ENCODE results near the gene RLN2. TPM values are rescaled to one million over a fixed set of nuclear protein-coding genes. Genes with fewer than 3 reads are reported as not detected.
A peak's percentile ranks its signal among the peaks of the same experiment; 100 is the strongest.
"Not testable (repeated sequence)": the region's sequence is repeated elsewhere in the genome, so short reads cannot be mapped to it uniquely, and the experiment has no call there.

The RLN2 gene
- total RNA-seq, 5 donors from 2014 or later (not counting 1 experiment from before 2014, with no cell fraction given), result 0.86 to 4.6 (median 4.5) TPM

DNA sequence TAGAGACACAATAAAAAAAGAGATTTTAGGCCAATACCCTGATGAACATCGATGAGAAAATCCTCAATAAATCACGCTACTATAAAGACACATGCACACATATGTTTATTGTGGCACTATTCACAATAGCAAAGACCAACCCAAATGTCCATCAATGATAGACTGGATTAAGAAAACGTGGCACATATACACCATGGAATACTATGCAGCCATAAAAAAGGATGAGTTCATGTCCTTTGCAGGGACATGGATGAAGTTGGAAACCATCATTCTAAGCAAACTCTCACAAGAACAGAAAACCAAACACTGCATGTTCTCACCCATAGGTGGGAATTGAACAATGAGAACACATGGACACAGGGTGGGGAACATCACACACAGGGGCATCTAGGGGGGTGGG, 26.8 kb upstream of the RLN2 start:
- H3K27me3 Mint-ChIP-seq; H3K27ac Mint-ChIP-seq; H3K4me3 Mint-ChIP-seq; H3K4me3 ChIP-seq (ENCODE audit: control insufficient read depth in 1 of 2, extremely low read depth in 1 of 2, low read length in 1 of 2); ATAC-seq (replicated peaks in 1 of 4); H3K27me3 ChIP-seq (replicated peaks in 1 of 2; ENCODE audit: control insufficient read depth in 2 of 2, extremely low read depth in 1 of 2, insufficient read depth in 2 of 2, low read length in 1 of 2); DNase-seq; H3K36me3 ChIP-seq (ENCODE audit: control insufficient read depth in 2 of 2, extremely low read depth in 1 of 2, insufficient read depth in 1 of 2, low read length in 1 of 2); H3K9me3 ChIP-seq; H3K9me3 Mint-ChIP-seq; H3K27ac ChIP-seq (ENCODE audit: low read length): not testable (repeated sequence)
- peaks cover 16 to 20% of the 10 kb centered on the region in 2 experiments for H3K4me1 ChIP-seq (ENCODE audit: control insufficient read depth in 1 of 2, extremely low read depth in 1 of 2, insufficient read depth in 2 of 2, low read length in 2 of 2)
- 100% methylated on average over 2 of the region's 3 CpGs for WGBS (ENCODE audit: insufficient coverage)
- Mint-ChIP-seq H3K4me1 (peaks cover 53 to 66% (median 58%) of the 10 kb centered on the region in 3 donors), H3K36me3 (peaks cover 67% of the 10 kb centered on the region)
- CTCF ChIA-PET, result interaction anchor here in 1 of 2 donors (0.6 kb wide), 1 partner anchor 1843 kb away, joined by 3 read pairs; no protein-coding TSS in a partner anchor
- POLR2A ChIA-PET, result interaction anchor here (0.6 to 0.7 kb wide), 2 partner anchors 12 to 17 kb away, joined by 3 to 7 read pairs; no protein-coding TSS in a partner anchor

GRCh38 chr9:5326893-5327548, 22.5 kb upstream of the RLN2 start:
- no peaks in the 10 kb centered on the region for H3K27me3 Mint-ChIP-seq
- H3K4me3 ChIP-seq (ENCODE audit: control insufficient read depth in 1 of 2, extremely low read depth in 1 of 2, low read length in 1 of 2), result peak overlapping the region in 1 of 2 donors; percentile 3
- ChIA-PET CTCF (interaction anchor here (0.7 to 1.5 kb wide), 6 partner anchors 9 to 676 kb away, joined by 3 to 6 read pairs (median 3); no protein-coding TSS in a partner anchor), POLR2A (interaction anchor here in 1 of 2 donors (0.8 to 0.9 kb wide), 2 partner anchors 10 to 141 kb away, joined by 3 read pairs; no protein-coding TSS in a partner anchor)
- DNase-seq (peak in 33 of 35 experiments; percentile 3 to 82 (median 51)), ATAC-seq (replicated peaks in 1 of 4) (peak; percentile 83 to 94 (median 86))
- no peaks in the 10 kb centered on the region for H3K36me3 ChIP-seq (ENCODE audit: control insufficient read depth in 2 of 2, extremely low read depth in 1 of 2, insufficient read depth in 1 of 2, low read length in 1 of 2)
- peak overlapping the region; percentile 58 to 73 for H3K27ac Mint-ChIP-seq
- H3K4me1 Mint-ChIP-seq, result peaks cover 34 to 54% (median 44%) of the 10 kb centered on the region in 3 donors
- peaks cover 16 to 18% of the 10 kb centered on the region in 2 experiments for H3K4me1 ChIP-seq (ENCODE audit: control insufficient read depth in 1 of 2, extremely low read depth in 1 of 2, insufficient read depth in 2 of 2, low read length in 2 of 2)
- H3K4me3 Mint-ChIP-seq, result peak overlapping the region in 1 of 3 donors; percentile 69
- WGBS (ENCODE audit: insufficient coverage), result 64% methylated on average over 9 of the region's 10 CpGs
- H3K9me3 ChIP-seq, result no peaks in the 10 kb centered on the region
- H3K9me3 Mint-ChIP-seq, result peaks cover 0 to 6% (median 0%) of the 10 kb centered on the region in 3 donors
- no peaks in the 10 kb centered on the region for H3K27me3 ChIP-seq (replicated peaks in 1 of 2; ENCODE audit: control insufficient read depth in 2 of 2, extremely low read depth in 1 of 2, insufficient read depth in 2 of 2, low read length in 1 of 2)
- H3K36me3 Mint-ChIP-seq, result peaks cover 49% of the 10 kb centered on the region
- H3K27ac ChIP-seq (ENCODE audit: low read length), result peak overlapping the region; percentile 60

DNA sequence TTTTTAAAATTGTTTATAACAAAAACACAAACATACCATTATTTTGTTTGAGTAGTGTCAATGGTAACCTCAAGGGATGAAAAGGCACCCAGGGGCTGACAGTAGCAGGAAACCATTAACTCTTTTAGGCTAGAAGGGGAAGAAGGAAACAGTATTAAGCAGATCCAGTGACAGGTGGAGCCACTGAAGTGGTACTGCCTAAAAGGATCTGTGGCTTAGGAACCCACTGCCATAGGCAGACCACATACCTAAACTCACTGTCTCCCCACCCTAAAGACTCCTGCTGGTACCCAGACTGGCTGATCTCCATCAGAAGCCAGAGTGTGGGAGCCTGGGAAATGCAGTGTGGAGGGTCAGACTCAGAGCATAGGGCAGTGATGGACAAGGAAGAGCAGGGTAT, 21.7 kb upstream of the RLN2 start:
- no peaks in the 10 kb centered on the region for H3K27me3 ChIP-seq (replicated peaks in 1 of 2; ENCODE audit: control insufficient read depth in 2 of 2, extremely low read depth in 1 of 2, insufficient read depth in 2 of 2, low read length in 1 of 2)
- ATAC-seq (replicated peaks in 1 of 4) (no peak), DNase-seq (no peak)
- Mint-ChIP-seq H3K27me3 (no peaks in the 10 kb centered on the region), H3K4me3 (peak overlapping the region in 1 of 3 donors; percentile 69), H3K36me3 (peaks cover 42% of the 10 kb centered on the region), H3K27ac (peak overlapping the region; percentile 39 to 71), H3K9me3 (peaks cover 0 to 6% (median 0%) of the 10 kb centered on the region in 3 donors), H3K4me1 (peaks cover 39 to 62% (median 51%) of the 10 kb centered on the region in 3 donors)
- POLR2A ChIA-PET, result no interaction called here
- no peaks in the 10 kb centered on the region for H3K36me3 ChIP-seq (ENCODE audit: control insufficient read depth in 2 of 2, extremely low read depth in 1 of 2, insufficient read depth in 1 of 2, low read length in 1 of 2)
- peaks cover 16 to 18% of the 10 kb centered on the region in 2 experiments for H3K4me1 ChIP-seq (ENCODE audit: control insufficient read depth in 1 of 2, extremely low read depth in 1 of 2, insufficient read depth in 2 of 2, low read length in 2 of 2)
- H3K27ac ChIP-seq (ENCODE audit: low read length), result no peak overlapping the region
- CTCF ChIA-PET, result interaction anchor here in 1 of 2 donors (1.1 to 1.5 kb wide), 3 partner anchors 51 to 140 kb away, joined by 3 to 6 read pairs (median 3); no protein-coding TSS in a partner anchor
- no peaks in the 10 kb centered on the region for H3K9me3 ChIP-seq
- no peak overlapping the region for H3K4me3 ChIP-seq (ENCODE audit: control insufficient read depth in 1 of 2, extremely low read depth in 1 of 2, low read length in 1 of 2)

DNA sequence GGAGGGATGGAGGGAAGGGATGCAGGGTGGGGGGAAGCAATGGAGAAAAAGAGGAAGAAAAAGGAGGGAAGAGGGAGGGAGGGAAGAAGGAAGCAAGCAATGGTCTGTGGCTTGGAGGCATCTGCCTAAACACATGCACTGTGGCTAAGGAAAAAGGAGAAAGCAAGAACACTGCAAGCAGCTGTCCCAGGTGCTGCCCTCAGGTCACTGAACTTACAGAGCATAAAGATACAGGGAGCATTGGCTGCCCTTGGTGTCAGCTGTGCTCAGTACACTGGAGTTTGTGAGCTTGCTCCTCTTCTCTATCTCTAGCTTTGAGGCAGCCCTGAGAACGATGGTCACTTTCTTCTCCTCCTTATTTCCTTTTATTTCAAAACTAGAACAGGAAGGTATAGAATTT, 17.1 kb upstream of the RLN2 start:
- not testable (repeated sequence) for ATAC-seq (replicated peaks in 1 of 4); H3K9me3 Mint-ChIP-seq; H3K27me3 ChIP-seq (replicated peaks in 1 of 2; ENCODE audit: control insufficient read depth in 2 of 2, extremely low read depth in 1 of 2, insufficient read depth in 2 of 2, low read length in 1 of 2); H3K27ac ChIP-seq (ENCODE audit: low read length); H3K9me3 ChIP-seq; DNase-seq; H3K4me1 ChIP-seq (ENCODE audit: control insufficient read depth in 1 of 2, extremely low read depth in 1 of 2, insufficient read depth in 2 of 2, low read length in 2 of 2); H3K4me3 Mint-ChIP-seq; H3K36me3 ChIP-seq (ENCODE audit: control insufficient read depth in 2 of 2, extremely low read depth in 1 of 2, insufficient read depth in 1 of 2, low read length in 1 of 2); H3K27me3 Mint-ChIP-seq; H3K27ac Mint-ChIP-seq; H3K4me3 ChIP-seq (ENCODE audit: control insufficient read depth in 1 of 2, extremely low read depth in 1 of 2, low read length in 1 of 2)
- ChIA-PET POLR2A (interaction anchor here (0.6 to 0.7 kb wide), 2 partner anchors 11 to 31 kb away, joined by 3 read pairs; no protein-coding TSS in a partner anchor), CTCF (interaction anchor here in 1 of 2 donors (0.6 to 1.4 kb wide), 3 partner anchors 116 to 279 kb away, joined by 3 to 4 read pairs (median 3); partner anchors contain the start of gene PLGRKT)
- Mint-ChIP-seq H3K36me3 (peaks cover 31% of the 10 kb centered on the region), H3K4me1 (peaks cover 17 to 29% (median 28%) of the 10 kb centered on the region in 3 donors)
- no CpG with 5 or more reads among the region's 1 CpG for WGBS (ENCODE audit: insufficient coverage)

- no peak overlapping the region for H3K4me3 Mint-ChIP-seq
- peak in 1 of 35 experiments; percentile 21 for DNase-seq
- no peak overlapping the region for H3K4me3 ChIP-seq (ENCODE audit: control insufficient read depth in 1 of 2, extremely low read depth in 1 of 2, low read length in 1 of 2)
- no peaks in the 10 kb centered on the region for H3K36me3 ChIP-seq (ENCODE audit: control insufficient read depth in 2 of 2, extremely low read depth in 1 of 2, insufficient read depth in 1 of 2, low read length in 1 of 2)
- ChIA-PET POLR2A (interaction anchor here (0.6 to 0.7 kb wide), 2 partner anchors 12 to 31 kb away, joined by 3 read pairs; no protein-coding TSS in a partner anchor), CTCF (interaction anchor here in 1 of 2 donors (0.6 to 1.4 kb wide), 3 partner anchors 117 to 280 kb away, joined by 3 to 4 read pairs (median 3); partner anchors contain the start of gene PLGRKT)
- peaks cover 0 to 4% of the 10 kb centered on the region in 2 experiments for H3K4me1 ChIP-seq (ENCODE audit: control insufficient read depth in 1 of 2, extremely low read depth in 1 of 2, insufficient read depth in 2 of 2, low read length in 2 of 2)
- no peak overlapping the region for H3K27ac Mint-ChIP-seq
- H3K4me1 Mint-ChIP-seq, result peaks cover 12 to 24% (median 23%) of the 10 kb centered on the region in 3 donors
- H3K27ac ChIP-seq (ENCODE audit: low read length), result no peak overlapping the region
- peak in 1 of 4 experiments; percentile 32 for ATAC-seq (replicated peaks in 1 of 4)
- H3K27me3 ChIP-seq (replicated peaks in 1 of 2; ENCODE audit: control insufficient read depth in 2 of 2, extremely low read depth in 1 of 2, insufficient read depth in 2 of 2, low read length in 1 of 2), result no peaks in the 10 kb centered on the region
- WGBS (ENCODE audit: insufficient coverage), result 33% methylated on average over 1 of the region's 1 CpG
- H3K9me3 ChIP-seq, result no peaks in the 10 kb centered on the region
- H3K9me3 Mint-ChIP-seq, result no peaks in the 10 kb centered on the region
- peaks cover 31% of the 10 kb centered on the region for H3K36me3 Mint-ChIP-seq
- H3K27me3 Mint-ChIP-seq, result no peaks in the 10 kb centered on the region
These were observed 16.5 kb upstream of the RLN2 start for GRCh38 chr9:5321058-5321457.

DNA sequence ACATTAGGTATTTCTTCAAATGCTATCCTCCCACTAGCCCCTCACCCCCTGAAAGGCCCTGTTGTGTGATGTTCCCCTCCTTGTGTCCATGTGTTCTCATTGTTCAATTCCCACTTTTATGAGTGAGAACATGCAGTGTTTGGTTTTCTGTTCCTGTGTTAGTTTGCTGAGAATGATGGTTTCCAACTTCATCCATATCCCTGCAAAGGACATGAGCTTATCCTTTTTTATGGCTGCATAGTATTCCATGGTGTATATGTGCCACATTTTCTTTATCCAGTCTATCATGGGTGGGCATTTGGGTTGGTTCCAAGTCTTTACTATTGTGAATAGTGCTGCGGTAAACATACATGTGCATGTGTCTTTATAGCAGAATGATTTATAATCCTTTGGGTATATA, 11.9 kb upstream of the RLN2 start:
- H3K4me1 ChIP-seq (ENCODE audit: control insufficient read depth in 1 of 2, extremely low read depth in 1 of 2, insufficient read depth in 2 of 2, low read length in 2 of 2); CTCF ChIA-PET; H3K4me1 Mint-ChIP-seq; POLR2A ChIA-PET; H3K27me3 Mint-ChIP-seq; H3K4me3 Mint-ChIP-seq; ATAC-seq (replicated peaks in 1 of 4); DNase-seq; H3K27ac ChIP-seq (ENCODE audit: low read length); H3K9me3 ChIP-seq; H3K27ac Mint-ChIP-seq; H3K4me3 ChIP-seq (ENCODE audit: control insufficient read depth in 1 of 2, extremely low read depth in 1 of 2, low read length in 1 of 2); H3K27me3 ChIP-seq (replicated peaks in 1 of 2; ENCODE audit: control insufficient read depth in 2 of 2, extremely low read depth in 1 of 2, insufficient read depth in 2 of 2, low read length in 1 of 2); H3K36me3 ChIP-seq (ENCODE audit: control insufficient read depth in 2 of 2, extremely low read depth in 1 of 2, insufficient read depth in 1 of 2, low read length in 1 of 2): not testable (repeated sequence)
- H3K36me3 Mint-ChIP-seq, result peaks cover 59% of the 10 kb centered on the region
- peaks cover 7 to 15% (median 10%) of the 10 kb centered on the region in 3 donors for H3K9me3 Mint-ChIP-seq
- no CpG with 5 or more reads among the region's 1 CpG for WGBS (ENCODE audit: insufficient coverage)

All from T-cell (primary cell).